Measurements from ENCODE around the gene BRD3OS.
"Not testable (repeated sequence)": the region's sequence is repeated elsewhere in the genome, so short reads cannot be mapped to it uniquely, and the experiment has no call there.

Gene BRD3OS

GRCh38 chr9:133987946-133988665 lies 37.2 kb upstream of the BRD3OS start:
- in situ Hi-C loops (cut with HindIII; ENCODE audit: low sequenced_read_pairs), result no loop called here

- in situ Hi-C loops (cut with HindIII; ENCODE audit: low sequenced_read_pairs), result not testable (repeated sequence)
These were observed 36.5 kb upstream of the BRD3OS start for GRCh38 chr9:133988771-133989170.

- in situ Hi-C loops (cut with HindIII; ENCODE audit: low sequenced_read_pairs), result loop anchor here (5.0 kb wide), 1 partner anchor 207 kb away; no protein-coding TSS in a partner anchor
These were observed 35.5 kb upstream of the BRD3OS start for GRCh38 chr9:133989625-133990365.

- in situ Hi-C loops (cut with HindIII; ENCODE audit: low sequenced_read_pairs), result loop anchor here (5.0 kb wide), 1 partner anchor 208 kb away; no protein-coding TSS in a partner anchor
These were observed 34.7 kb upstream of the BRD3OS start for GRCh38 chr9:133990366-133991213.

- in situ Hi-C loops (cut with HindIII; ENCODE audit: low sequenced_read_pairs), result loop anchor here (5.0 kb wide), 1 partner anchor 209 kb away; no protein-coding TSS in a partner anchor
These were observed 33.9 kb upstream of the BRD3OS start for GRCh38 chr9:133991214-133991921.

GRCh38 chr9:133991964-133992779 lies 33.1 kb upstream of the BRD3OS start, which contains the start of gene VAV2:
VAV2 (minus strand) TSS chr9:133992324; CDS start chr9:133992278, 46 bp downstream.
- in situ Hi-C loops (cut with HindIII; ENCODE audit: low sequenced_read_pairs), result loop anchor here (5.0 kb wide), 1 partner anchor 210 kb away; no protein-coding TSS in a partner anchor

GRCh38 chr9:133992780-133993634 lies 32.3 kb upstream of the BRD3OS start:
- in situ Hi-C loops (cut with HindIII; ENCODE audit: low sequenced_read_pairs), result loop anchor here (5.0 kb wide), 1 partner anchor 211 kb away; no protein-coding TSS in a partner anchor

GRCh38 chr9:133993635-133994253 lies 31.5 kb upstream of the BRD3OS start:
- in situ Hi-C loops (cut with HindIII; ENCODE audit: low sequenced_read_pairs), result loop anchor here (5.0 kb wide), 1 partner anchor 211 kb away; no protein-coding TSS in a partner anchor

- in situ Hi-C loops (cut with HindIII; ENCODE audit: low sequenced_read_pairs), result loop anchor here (5.0 kb wide), 1 partner anchor 212 kb away; no protein-coding TSS in a partner anchor
These were observed 30.8 kb upstream of the BRD3OS start for GRCh38 chr9:133994353-133995011.

- in situ Hi-C loops (cut with HindIII; ENCODE audit: low sequenced_read_pairs), result no loop called here
These were observed 30.0 kb upstream of the BRD3OS start for GRCh38 chr9:133995012-133995896.

GRCh38 chr9:133996531-133997520 lies 28.5 kb upstream of the BRD3OS start:
- in situ Hi-C loops (cut with HindIII; ENCODE audit: low sequenced_read_pairs), result no loop called here

- in situ Hi-C loops (cut with HindIII; ENCODE audit: low sequenced_read_pairs), result no loop called here
These were observed 27.7 kb upstream of the BRD3OS start for GRCh38 chr9:133997584-133997983.

GRCh38 chr9:133998915-133999595 lies 26.2 kb upstream of the BRD3OS start:
- in situ Hi-C loops (cut with HindIII; ENCODE audit: low sequenced_read_pairs), result no loop called here

GRCh38 chr9:133999851-134000265 lies 25.4 kb upstream of the BRD3OS start:
- in situ Hi-C loops (cut with HindIII; ENCODE audit: low sequenced_read_pairs), result no loop called here

GRCh38 chr9:134002796-134003195 lies 22.5 kb upstream of the BRD3OS start:
- in situ Hi-C loops (cut with HindIII; ENCODE audit: low sequenced_read_pairs), result no loop called here

All from endothelial cell of hepatic sinusoid (primary cell).